Endometrium (tissue), 2 donors: ENCODE measurements around the gene MAPT.
"Not testable (repeated sequence)": the region's sequence is repeated elsewhere in the genome, so short reads cannot be mapped to it uniquely, and the experiment has no call there.

Experiments used
- FAIRE-seq: peaks from 2 replicates; lab custom pipeline; 2012; peaks lifted over from hg19 to GRCh38; lab: Jason Lieb, UNC
- donor health status: control.
- donor health status: control.

Gene MAPT

DNA sequence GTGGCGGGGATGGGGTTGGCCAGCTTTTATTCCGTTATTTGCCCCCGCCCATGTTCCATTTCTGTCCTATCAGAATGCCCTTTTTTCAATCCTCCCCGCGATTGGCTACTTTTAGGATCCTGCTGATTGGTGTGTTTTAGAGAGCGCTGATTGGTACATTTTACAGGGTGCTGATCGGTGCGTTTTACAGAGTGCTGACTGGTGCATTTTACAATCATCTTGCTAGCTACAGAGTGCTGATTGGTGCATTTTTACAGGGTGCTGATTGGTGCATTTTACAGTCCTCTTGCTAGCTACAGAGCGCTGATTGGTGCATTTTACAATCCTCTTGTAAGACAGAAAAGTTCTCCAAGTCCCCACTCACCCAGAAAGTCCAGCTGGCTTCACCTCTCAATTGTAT is 32.2 kb upstream of the MAPT start:
- FAIRE-seq, result not testable (repeated sequence)

DNA sequence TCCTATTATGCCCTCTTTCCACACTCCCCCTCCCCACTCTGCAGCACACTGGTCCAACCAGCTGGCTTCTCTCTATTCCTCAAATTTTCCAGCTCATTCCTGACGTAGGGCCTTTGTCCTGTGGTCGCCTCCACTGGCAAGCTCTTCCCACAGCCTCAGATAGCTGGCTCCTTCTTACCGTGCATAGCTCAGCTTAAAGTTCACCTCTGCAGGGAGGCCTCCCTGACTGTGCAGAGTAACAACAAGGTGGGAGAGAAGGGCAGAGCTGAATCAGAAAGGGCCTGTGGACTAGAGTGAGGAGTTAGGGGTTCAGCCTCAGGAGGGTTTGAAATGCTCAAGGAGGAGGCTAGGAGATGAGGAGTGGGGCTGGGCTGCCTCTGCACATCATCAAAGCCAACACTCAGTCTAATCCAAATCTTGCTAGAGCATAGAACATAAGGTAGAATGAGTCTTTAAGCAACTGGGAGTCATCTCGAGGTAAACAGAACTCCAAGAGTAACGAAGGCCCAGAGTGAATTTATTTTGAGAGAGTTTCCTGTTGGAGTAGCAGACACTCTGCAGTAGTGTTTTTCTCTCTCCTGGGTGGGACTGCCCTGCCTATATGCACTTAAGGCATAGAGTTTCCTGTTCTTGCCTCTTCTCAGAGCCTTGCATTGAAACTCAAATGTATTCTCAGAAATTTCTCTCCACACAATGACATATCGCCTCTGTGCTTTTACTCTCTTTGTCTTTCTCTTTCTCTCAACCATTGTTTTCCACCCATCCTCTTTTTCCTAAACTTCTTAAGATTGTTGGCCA is 30.3 kb upstream of the MAPT start:
- FAIRE-seq, result no peak

DNA sequence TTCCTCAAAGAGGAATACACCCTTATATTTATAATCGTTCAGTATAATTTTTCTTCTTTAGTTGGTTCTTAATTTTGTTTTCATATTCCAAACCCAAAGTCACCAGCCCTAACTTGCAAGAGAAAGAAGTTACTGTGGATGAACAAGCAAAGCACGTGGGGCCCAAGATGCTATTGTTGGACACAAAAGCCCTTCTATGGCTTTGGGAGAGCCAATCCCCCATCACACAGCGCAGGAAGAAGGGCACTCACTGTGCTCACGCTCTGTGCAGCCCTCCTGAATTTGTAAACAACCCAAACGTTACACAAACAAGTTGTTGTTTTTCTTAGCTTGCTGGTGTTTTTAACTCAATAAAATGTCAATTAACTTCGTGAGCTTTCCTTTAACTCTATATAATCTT is 27.2 kb upstream of the MAPT start:
- no peak for FAIRE-seq

DNA sequence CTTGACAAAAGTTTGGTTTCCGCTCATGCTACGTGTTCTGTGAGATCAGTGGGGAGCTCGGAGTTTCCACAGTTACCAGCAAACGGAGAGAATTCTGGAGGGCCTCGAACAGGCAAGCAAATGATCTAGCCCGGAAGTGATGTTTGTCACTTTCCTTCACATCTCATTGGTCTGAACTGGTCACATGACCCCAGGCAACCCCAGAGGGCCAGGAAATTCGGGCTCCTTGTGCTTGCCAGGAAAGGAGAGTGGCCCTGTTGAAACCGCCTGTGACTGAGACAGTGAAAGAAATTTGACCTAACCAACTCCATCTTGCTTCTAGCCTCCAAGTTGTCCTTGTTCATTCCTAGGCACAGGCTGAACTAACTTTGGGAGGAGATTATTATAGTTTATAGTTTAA is 26.7 kb upstream of the MAPT start:
- no peak for FAIRE-seq

DNA sequence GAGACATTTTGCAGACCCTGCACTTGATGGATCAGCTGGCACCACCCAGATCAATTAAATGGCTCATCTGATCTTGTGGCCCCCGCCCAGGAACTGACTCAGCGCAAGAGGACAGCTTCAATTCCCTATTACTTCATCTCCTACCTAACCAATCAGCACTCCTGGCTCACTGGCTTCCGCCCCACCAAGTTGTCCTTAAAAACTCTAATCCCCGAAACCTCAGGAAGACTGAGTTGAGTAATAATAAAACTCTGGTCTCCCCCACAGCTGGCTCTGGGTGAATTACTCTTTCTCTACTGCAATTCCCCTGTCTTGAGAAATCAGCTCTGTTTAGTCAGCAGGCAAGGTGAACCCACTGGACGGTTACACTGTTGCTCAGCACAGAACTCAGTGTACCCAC is 26.1 kb upstream of the MAPT start:
- no peak for FAIRE-seq

DNA sequence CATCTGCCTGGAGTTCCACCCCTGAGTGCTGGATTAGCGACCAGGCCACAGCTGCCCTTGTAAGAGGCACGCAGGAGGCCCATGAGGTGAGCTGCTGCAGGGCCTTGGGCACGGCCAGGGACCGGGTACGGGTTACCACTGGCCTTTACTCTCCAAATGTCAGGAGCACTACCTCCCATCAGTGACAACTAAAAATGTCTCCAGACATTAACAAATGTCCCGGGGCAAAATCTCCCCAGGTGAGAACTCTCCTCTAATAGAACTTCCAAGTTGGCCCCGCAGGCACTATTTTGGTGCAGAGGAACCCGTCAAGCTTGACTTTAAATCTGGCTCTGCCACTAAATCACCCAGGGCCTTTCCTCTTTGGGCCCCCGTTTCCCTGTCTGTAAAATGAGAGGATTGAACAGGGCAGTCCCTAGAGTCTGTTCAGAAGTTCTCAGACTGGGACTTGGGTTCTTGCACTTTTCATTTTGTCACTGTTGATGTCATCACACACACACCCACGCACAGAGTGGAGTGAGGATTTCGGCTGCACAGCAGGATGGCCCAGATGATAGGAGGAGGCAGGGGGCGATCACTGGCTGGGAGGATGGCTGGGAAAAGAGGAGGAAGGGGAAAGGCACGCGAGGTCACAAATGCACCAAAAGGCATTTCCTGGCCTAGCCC is 24.5 kb upstream of the MAPT start:
- FAIRE-seq, result no peak

DNA sequence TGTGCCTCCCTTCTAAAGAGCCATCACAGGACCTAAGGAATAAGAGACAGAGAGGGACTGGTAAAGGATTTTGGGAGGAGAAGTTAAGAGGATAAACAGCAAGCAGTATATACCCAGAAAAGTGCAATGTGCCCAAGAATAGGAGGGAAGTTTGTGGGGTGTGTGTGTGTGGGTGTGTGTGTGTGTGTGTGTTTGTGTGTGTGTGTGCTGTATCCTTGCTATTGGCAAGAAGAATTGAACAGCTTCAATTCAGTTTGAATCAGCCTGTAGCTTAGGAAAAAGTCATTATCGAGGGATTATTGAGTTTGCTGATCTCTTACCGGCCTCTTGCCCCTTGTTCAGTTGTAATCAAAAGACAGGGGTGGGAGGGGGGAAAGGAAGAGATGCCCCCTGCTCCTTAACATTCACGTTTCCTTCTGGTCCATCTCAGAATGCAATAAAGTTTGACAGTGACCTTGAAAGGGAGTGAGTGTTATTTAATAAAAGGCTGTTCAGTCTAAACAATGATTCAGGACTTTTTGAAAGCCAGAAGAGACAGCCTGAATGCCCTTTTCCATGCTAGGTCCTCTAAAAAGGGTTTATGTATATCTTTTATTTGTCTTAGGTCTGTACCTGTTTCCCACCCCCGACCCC is 23.9 kb upstream of the MAPT start:
- no peak for FAIRE-seq

DNA sequence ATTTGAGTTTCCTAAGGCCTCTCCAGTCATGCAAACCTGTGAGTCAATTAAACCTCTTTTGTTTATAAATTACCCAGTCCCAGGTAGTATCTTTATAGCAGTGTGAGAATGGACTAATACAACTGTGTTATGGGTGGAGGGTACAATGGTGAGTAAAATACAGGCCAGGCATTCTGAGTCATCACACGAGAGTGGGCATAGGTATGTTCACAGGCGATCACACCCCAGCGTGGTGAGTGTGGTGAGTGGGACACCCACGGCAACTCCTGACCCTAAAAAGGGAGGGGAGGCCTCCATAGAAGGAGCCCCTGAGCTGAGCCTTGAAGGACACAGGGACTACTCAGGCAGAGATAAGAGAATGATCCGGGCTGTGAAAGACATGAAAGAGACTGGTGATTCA is 22.6 kb upstream of the MAPT start:
- no peak for FAIRE-seq

DNA sequence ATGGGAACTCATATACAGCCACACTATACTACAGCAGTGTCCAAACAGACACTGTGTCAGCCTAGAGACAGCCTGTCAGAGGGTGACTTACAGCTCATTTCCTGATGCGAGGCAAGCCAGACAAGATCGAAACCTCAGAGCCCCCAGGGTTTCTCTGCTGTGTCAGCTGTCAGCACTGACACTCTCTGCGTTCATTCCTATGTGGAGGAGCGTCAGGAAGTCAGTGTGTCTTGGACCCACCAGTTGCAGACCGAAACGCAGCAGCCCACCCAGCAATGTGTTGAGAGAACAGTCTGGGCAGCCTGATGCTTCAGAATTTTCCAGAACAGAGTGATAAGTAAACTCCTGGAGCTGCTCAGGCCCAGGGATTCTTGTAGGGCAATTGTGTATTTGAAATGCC is 20.6 kb upstream of the MAPT start:
- no peak for FAIRE-seq

DNA sequence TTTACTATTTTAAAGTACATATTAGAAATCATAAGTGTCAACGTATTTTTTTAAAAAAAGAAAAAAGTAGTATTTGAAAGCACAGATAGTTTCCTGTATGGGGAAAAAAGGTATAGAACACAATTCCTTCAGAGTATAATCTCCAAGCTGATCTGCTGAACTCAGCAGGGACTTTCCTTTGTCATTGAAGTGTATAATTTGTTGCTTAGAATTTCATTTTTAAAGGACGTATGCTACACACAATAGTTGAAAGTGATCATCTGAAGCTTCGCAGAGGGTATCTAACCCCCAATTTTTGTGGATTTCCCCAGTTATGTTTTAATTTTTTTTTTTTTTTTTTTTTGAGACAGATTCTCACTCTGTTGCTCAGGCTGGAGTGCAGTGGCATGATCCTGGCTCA is 20.2 kb upstream of the MAPT start:
- FAIRE-seq, result no peak

DNA sequence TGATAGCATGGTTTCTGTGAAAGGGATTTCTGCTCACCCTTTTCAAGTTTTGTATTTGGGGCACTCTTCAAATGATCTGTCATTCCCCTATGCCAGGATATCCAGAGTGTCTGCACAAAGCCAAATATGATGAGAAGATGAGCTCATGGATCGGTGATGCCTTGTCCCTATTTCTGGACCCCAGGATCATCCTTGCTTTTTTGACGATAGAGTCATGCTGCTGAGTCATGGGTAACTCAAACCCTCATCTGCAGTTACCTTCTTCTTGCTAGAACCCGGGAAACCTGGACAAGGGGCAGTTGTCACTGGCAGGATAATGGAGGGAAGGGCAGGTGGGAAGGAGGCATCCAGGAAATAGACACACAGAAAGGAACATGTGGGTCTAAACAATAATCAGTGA is 17.8 kb upstream of the MAPT start:
- FAIRE-seq, result no peak

DNA sequence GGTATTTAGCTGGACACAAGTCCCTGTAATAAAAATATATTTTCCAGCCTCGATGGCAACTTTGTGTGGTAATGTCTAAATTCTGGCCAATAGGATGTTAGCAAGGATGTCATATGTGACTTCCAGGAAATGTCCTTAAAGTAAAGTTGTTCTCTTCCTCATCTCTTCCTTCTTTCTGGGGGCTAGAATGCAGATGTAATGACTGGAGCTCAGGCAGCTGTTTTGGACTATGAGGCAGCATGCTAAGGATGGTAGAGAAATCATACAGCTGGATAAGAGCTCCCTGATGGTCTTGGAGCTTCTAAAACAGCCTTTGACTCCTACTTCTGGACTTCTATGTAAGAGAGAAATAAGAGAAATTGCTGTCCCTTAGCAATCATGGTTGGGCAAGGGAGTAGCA is 16.9 kb upstream of the MAPT start:
- no peak for FAIRE-seq

DNA sequence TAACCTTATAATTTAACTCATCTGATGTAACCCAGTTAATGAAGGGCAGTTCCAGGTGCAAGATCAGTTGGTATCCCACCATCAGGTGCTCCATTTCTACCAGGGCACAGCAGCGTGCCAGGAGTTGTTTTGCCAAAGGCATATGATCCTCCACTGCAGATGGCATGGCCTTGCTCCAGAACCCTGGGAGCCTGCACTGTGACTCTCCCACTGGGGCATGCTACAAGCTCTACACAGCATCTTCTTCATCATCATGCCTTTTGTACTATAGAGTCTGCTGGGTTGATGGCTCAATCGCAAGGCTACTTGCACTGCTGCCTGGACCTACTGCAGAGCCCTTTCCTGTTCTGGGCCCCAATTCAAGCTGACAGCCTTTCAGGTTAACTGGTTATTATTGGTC is 11.3 kb upstream of the MAPT start:
- FAIRE-seq, result no peak

DNA sequence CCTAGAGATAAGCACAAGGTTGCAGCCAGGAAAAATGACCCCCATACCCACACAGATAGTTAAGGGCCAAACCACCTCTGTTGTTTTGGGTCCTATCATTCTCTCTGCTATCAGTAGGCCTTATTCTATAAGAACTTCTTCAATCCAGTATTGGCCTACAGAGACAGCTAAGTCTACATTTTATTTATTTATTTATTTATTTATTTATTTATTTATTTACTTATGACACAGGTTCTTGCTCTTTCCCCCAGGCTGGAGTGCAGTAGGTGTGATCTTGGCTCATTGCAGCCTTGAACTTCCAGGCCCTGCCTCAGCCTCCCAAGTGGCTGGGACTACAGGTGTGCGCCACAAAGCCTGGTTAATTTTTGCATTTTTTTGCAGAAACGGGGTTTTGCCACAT is 7.5 kb upstream of the MAPT start:
- no peak for FAIRE-seq

DNA sequence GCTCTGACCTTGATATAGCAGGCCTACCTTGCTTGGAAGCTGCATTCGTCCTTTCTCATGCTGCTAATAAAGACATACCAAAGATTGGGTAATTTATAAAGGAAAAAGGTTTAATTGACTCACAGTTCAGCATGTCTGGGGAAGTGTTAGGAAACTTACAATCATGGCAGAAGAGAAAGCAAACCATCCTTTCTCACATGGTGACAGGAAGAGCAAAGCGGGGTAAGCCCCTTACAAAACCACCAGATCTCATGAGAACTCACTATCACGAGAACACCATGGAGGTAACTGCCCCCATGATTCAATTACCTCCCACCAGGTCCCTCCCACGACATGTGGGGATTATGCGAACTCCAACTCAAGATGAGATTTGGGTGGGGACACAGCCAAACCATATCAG is 6.0 kb upstream of the MAPT start:
- no peak for FAIRE-seq

DNA sequence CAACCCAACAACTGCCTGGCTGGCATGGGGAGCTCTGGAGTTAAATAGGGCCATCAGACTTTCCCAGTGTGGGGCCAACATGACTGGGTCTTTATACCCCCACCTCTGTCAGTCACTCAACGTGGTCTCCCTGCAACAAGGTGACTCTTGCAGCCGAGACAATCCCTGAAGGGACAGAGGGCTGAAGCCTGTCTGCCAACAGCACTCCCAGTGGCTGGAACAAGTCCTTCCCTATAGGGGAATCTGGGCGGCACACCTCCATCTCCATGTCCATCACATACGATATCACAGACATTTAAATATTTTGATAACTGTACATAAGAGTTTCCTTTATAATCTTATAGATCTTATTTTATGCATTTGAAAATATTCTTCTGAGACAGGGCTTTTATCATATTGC is 4.8 kb upstream of the MAPT start:
- no peak for FAIRE-seq

DNA sequence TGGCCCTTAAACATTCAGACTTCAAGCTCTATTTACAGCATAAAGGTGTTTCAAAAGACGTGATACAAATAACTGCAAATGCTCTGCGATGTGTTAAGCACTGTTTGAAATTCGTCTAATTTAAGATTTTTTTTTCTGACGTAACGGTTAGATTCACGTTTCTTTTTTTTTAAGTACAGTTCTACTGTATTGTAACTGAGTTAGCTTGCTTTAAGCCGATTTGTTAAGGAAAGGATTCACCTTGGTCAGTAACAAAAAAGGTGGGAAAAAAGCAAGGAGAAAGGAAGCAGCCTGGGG is 681 bp upstream of the MAPT start:
- FAIRE-seq, result no peak

DNA sequence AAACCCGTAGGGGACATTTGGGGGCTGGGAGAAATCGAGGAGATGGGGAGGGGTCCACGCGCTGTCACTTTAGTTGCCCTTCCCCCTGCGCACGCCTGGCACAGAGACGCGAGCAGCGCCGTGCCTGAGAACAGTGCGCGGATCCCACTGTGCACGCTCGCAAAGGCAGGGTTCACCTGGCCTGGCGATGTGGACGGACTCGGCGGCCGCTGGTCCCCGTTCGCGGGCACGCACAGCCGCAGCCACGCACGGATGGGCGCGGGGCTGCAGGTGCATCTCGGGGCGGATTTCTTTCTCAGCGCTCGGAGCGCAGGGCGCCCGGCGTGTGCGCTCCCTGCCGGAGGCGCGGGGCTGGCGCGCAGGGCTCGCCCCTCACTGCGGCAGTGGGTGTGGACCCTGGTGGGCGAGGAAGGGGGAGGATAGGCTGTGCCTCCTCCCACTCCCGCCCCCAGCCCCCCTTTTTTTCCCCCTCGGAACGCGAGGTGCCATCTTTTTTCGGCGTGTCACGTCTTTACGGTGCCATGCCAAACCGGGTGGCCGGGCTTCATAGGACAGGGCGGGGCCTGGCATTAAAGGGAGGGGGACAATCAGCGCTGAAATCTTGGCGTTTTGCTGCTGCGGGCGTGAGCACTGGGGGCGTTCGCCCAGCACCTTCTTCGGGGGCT is 1.1 kb downstream of the MAPT start:
- no peak for FAIRE-seq

DNA sequence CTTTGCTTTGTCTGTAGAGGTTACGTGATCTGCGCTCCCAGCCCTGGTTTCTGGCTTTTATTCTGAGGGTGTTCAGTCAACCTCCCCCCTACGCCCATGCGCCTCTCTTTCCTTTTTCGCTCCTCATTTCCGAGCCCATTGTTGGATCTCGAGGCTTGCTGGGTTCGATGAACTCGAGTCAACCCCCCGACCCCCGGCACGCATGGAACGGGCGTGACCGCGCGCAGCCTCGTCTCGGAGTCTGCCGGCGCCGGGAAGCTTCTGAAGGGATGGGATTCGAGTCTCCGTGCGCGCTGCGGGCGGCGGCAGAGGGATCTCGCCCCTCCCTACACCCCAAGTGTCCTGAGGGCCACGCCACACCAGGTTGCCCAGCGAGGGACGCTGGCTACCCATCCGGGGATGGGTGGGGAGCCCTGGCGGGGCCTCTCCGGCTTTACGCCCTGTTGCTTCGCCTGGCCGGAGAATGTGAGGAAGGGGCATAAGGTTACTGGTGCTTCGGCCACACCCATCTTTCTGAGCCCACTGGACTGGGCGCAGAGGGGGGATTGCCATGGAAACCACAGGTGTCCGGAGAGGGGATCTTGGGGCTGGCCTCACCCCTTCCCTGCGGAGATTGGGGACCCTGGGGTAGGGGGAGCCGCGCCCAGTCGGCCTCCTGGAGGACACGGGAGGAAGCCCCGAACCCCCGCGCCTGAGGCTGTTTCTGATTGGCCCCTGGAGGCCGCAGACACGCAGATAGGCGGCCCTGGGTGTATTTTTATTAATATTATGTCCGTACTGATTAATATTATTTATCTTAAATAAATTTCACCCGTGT is 1.8 kb downstream of the MAPT start:
- FAIRE-seq, result no peak

DNA sequence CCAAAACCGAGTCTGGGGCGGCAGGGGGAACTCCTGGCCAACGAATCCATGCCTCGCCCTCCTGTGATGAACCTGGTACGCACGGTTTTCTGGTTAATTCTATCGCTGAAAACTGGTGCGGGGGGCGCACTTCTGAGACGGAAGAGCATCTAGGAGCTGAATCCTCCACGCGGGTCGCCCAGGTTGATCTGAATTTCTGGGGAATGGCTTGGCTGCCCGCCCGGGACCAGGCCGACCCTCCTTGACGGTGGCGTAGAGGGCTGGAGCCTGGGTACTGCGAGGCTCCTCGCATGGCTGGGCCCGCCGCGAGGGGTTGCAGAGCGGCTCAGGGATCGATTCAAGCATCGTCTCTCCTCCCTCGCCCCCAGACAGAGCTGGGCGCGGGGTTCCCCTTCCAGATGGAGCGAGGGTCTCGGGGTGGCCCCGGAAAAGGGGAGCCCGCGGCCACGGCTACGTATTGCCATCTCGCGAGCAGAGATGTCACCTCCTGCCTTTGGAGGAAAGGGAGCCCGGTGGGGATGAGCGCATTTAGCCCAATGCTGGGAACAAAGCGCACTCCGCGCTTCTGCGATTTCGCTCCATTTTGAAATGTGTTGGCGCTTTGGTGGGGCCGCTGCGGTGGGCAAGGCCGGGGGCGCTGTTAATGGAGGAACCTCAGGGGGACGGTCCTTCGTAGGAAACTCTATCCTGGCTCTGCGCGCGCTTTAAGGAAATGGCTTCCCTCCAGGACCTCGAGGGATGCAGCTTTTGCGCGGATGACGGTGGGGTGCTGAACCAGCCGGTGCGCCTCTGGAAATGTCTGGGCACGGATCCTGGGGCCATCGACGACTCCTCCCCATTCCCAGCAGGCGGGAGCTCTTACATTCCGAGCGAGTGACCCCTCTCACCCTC is 2.7 kb downstream of the MAPT start:
- FAIRE-seq, result no peak

DNA sequence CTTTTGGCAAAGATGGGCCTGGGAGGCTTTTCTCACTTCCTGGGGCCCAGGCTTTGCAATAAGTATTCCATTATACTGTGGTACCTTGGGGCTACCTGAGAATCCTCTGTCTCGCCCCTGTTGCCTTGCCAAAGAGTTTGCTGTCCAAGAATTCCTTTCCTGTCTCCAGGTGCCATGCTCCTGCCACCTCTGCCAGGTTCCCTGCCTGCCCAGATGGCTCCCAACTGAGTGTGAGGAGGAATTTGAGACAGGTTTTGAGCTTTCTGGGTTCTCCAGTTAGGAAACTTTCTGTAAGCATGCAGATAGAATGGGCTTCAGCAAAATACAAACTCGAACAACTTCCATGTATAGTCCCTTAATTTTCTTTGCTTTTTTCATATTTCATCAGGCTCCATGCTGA is 5.8 kb downstream of the MAPT start:
- no peak for FAIRE-seq
